GM23338 (cell line): Measurements from ENCODE around the gene MXRA8. TPM values are rescaled to one million over a fixed set of nuclear protein-coding genes. Genes with fewer than 3 reads are reported as not detected.

Experiments
- ATAC-seq: fragments of 200-7000 bp; cut with Tn5 transposase; 3 replicates; pipeline ENCODE4 v1.9.1; 2020
- DNase-seq: peaks from one replicate; pipeline ENCODE4 v3.0.0-alpha.2; 2015; ENCODE audit warnings: low spot score
- H2AFZ ChIP-seq: fragments of 200-600 bp; sonication (generic); 2 replicates; pipeline ENCODE4 v1.8.0; 2016; ENCODE audit warnings: antibody characterized with exemption, mild to moderate bottlenecking, moderate library complexity
- H3F3A ChIP-seq: fragments of 200-600 bp; sonication (generic); replicated peaks from 2 replicates; pipeline ENCODE4 v1.8.0; 2017; ENCODE audit warnings: antibody characterized with exemption, mixed run types, low read depth
- H3K27ac ChIP-seq: fragments of 200-600 bp; sonication (generic); 2 replicates; pipeline ENCODE4 v1.6.1; 2016; ENCODE audit warnings: low read depth
- H3K27me3 ChIP-seq: fragments of 200-600 bp; sonication (generic); 2 replicates; pipeline ENCODE4 v1.8.0; 2016; ENCODE audit warnings: mild to moderate bottlenecking, mixed run types, moderate library complexity; ENCODE audit not compliant: insufficient read depth
- H3K36me3 ChIP-seq: fragments of 200-600 bp; sonication (generic); 2 replicates; pipeline ENCODE4 v1.8.0; 2016; ENCODE audit warnings: mild to moderate bottlenecking; ENCODE audit not compliant: insufficient read depth
- H3K4me1 ChIP-seq: fragments of 200-600 bp; sonication (generic); 2 replicates; pipeline ENCODE4 v1.8.0; 2016; ENCODE audit warnings: mild to moderate bottlenecking, moderate library complexity; ENCODE audit not compliant: insufficient read depth
- H3K4me2 ChIP-seq: fragments of 200-600 bp; sonication (generic); 2 replicates; pipeline ENCODE4 v1.7.1; 2017; ENCODE audit warnings: mixed run types
- H3K4me3 ChIP-seq: fragments of 200-600 bp; sonication (generic); 2 replicates; pipeline ENCODE4 v1.6.1; 2016; ENCODE audit warnings: mixed run types
- H3K79me2 ChIP-seq: fragments of 200-600 bp; sonication (generic); replicated peaks from 2 replicates; pipeline ENCODE4 v1.8.0; 2017; ENCODE audit warnings: mild to moderate bottlenecking; ENCODE audit not compliant: insufficient read depth
- H3K9me2 ChIP-seq: fragments of 200-600 bp; sonication (generic); 2 replicates; pipeline ENCODE4 v1.8.0; 2017; ENCODE audit not compliant: insufficient read depth
- H4K20me1 ChIP-seq: fragments of 200-600 bp; sonication (generic); replicated peaks from 2 replicates; pipeline ENCODE4 v1.8.0; 2017; ENCODE audit warnings: mild to moderate bottlenecking; ENCODE audit not compliant: insufficient read depth
- H3K27ac Mint-ChIP-seq: 2 replicates; pipeline ENCODE4 v1.8.0; 2020; ENCODE audit warnings: inconsistent platforms, mild to moderate bottlenecking, moderate library complexity, mixed read lengths
- H3K27me3 Mint-ChIP-seq: 3 replicates; pipeline ENCODE4 v1.8.0; 2022; ENCODE audit warnings: low read depth, mild to moderate bottlenecking, moderate library complexity, mixed read lengths, inconsistent platforms; ENCODE audit not compliant: insufficient read depth, poor library complexity
- H3K36me3 Mint-ChIP-seq: 3 replicates; pipeline ENCODE4 v1.8.0; 2021; ENCODE audit warnings: low read depth, mild to moderate bottlenecking, inconsistent platforms, moderate library complexity, mixed read lengths
- H3K4me1 Mint-ChIP-seq: 3 replicates; pipeline ENCODE4 v1.8.0; 2020; ENCODE audit warnings: mild to moderate bottlenecking, inconsistent platforms, mixed read lengths
- H3K4me3 Mint-ChIP-seq: 3 replicates; pipeline ENCODE4 v1.8.0; 2021; ENCODE audit warnings: moderate library complexity, mild to moderate bottlenecking, inconsistent platforms, mixed read lengths
- H3K9me3 Mint-ChIP-seq: 3 replicates; pipeline ENCODE4 v1.8.0; 2020; ENCODE audit warnings: moderate library complexity, mild to moderate bottlenecking, inconsistent platforms, mixed read lengths
- CREB1 ChIP-seq: fragments of 250-450 bp; sonication (Bioruptor Pico); IDR thresholded peaks from 2 replicates; pipeline ENCODE4 v1.5.0; 2020; ENCODE audit warnings: low read depth, mild to moderate bottlenecking, moderate library complexity
- CTCF ChIP-seq, 2 experiments: fragments of 200-600 bp in 1 of 2; sonication (generic) in 1 of 2; conservative IDR thresholded peaks; 2 replicates each; pipeline versions ENCODE4 v1.5.1 to v1.6.1; 2016 to 2017; ENCODE audit warnings: antibody characterized with exemption in 2 of 2, low read depth in 2 of 2, mild to moderate bottlenecking in 2 of 2, moderate library complexity in 1 of 2
- EZH2 ChIP-seq: fragments of 200-600 bp; sonication (generic); IDR thresholded peaks from one replicate; pipeline ENCODE4 v1.8.0; 2017; ENCODE audit warnings: antibody characterized with exemption, mild to moderate bottlenecking, low read depth; ENCODE audit not compliant: unreplicated experiment
- EZH2phosphoT487 ChIP-seq: fragments of 200-600 bp; sonication (generic); IDR thresholded peaks from one replicate; pipeline ENCODE4 v1.8.1; 2018; ENCODE audit warnings: antibody characterized with exemption; ENCODE audit not compliant: unreplicated experiment
- JUNB ChIP-seq: IDR thresholded peaks from one replicate; pipeline ENCODE4 v1.6.1; 2016; ENCODE audit warnings: antibody characterized with exemption; ENCODE audit not compliant: unreplicated experiment
- NANOG ChIP-seq: IDR thresholded peaks from 2 replicates; pipeline ENCODE4 v1.6.1; 2016; ENCODE audit warnings: antibody characterized with exemption, borderline replicate concordance
- POLR2AphosphoS5 ChIP-seq: IDR thresholded peaks from 2 replicates; pipeline ENCODE4 v1.6.1; 2016; ENCODE audit warnings: antibody characterized with exemption, low read depth
- STAT1 ChIP-seq: IDR thresholded peaks from one replicate; pipeline ENCODE4 v1.6.1; 2016; ENCODE audit warnings: antibody characterized with exemption; ENCODE audit not compliant: unreplicated experiment
- ZNF114 ChIP-seq: fragments of 250-450 bp; sonication (Bioruptor Pico); IDR thresholded peaks from 2 replicates; pipeline ENCODE4 v1.5.0; 2020; ENCODE audit warnings: mild to moderate bottlenecking, moderate library complexity
- ZNF331 ChIP-seq: fragments of 250-450 bp; sonication (Bioruptor Pico); IDR thresholded peaks from 2 replicates; pipeline ENCODE4 v1.5.0; 2020; ENCODE audit warnings: low read depth, mild to moderate bottlenecking, moderate library complexity
- ZNF462 ChIP-seq: fragments of 250-450 bp; sonication (Bioruptor Pico); IDR thresholded peaks from 2 replicates; pipeline ENCODE4 v1.5.0; 2020; ENCODE audit warnings: mild to moderate bottlenecking, moderate library complexity
- polyA plus RNA-seq: library from polyadenylated mRNA; unstranded; fragments of >200 nt; fragmentation: Nextera tagmentation; extraction: Ambion mirVana; gene quantifications from 2 replicates; pipeline ENCODE4 v1.2.1, GENCODE V29; 2016
- total RNA-seq: library from RNA; depleted of rRNA; stranded (reverse); fragments of >200 nt; shearing (Covaris generic); gene quantifications from 2 replicates; pipeline ENCODE4 v1.2.3, GENCODE V29; 2014
- TF ChIP-seq, protein P1 (sequence below): IDR thresholded peaks from 2 replicates; pipeline ENCODE4 v1.6.1; 2016; ENCODE audit warnings: antibody characterized with exemption
- TF ChIP-seq, protein P2 (sequence below): IDR thresholded peaks from one replicate; pipeline ENCODE4 v1.6.1; 2018; ENCODE audit warnings: antibody characterized with exemption; ENCODE audit not compliant: unreplicated experiment

Gene MXRA8
- total and polyA plus RNA-seq, 2 experiments from 2014 or later = 9.1 to 17.2 TPM

DNA sequence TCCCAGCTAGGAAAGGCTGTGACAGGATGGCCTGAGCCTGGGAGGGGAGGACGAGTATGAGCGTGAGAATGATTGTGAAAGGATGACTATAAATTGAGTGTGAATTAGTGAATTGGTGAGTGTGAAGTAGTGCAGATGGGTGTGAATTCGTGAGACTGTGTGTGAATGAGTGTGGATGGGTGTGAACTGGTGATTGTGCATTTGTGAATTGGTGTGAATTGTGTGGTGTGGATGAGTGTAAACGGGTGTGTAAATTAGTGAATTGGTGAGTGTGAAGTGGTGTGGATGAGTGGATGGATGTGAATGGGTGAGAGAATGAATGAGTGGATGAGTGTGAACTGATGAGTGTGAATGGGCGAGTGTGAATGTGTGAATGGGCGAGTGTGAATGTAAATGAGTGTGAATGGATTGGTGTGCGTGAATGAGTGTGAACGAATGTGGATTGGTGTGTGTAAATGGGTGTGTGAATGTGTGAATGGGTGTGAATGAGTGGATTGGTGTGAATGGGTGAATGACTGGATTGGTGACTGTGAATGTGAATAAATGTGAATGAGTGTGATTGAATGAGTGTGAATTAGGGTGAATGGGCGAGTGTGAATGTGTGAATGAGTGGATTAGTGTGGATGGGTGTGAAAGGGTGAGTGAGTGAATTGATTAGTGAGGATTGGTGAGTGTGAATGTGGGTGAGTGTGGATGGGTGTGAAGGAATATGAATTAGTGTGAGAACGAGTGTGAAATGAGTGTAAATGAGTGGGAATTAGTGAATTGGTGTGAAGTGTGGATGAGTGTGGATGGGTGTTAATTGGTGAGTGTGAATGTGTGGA, 7.7 kb upstream of the MXRA8 start:
- Histone ChIP-seq H3K9me2 (no peaks in the 10 kb centered on the region), H3K4me1 (peaks cover 8% of the 10 kb centered on the region; the same call in 1 of the 2 replicates), H3K36me3 (no peaks in the 10 kb centered on the region), H3K27me3 (no peaks in the 10 kb centered on the region), H3K4me3 (no peak overlapping the region), H3K27ac (no peak overlapping the region), H3K4me2 (no peak overlapping the region), H2AFZ (no peak overlapping the region), H4K20me1 (no peaks in the 10 kb centered on the region), H3F3A (peaks cover 20% of the 10 kb centered on the region; the same call in 1 of the 2 replicates), H3K79me2 (no peaks in the 10 kb centered on the region)
- Mint-ChIP-seq H3K27me3 (peaks cover 8% of the 10 kb centered on the region), H3K9me3 (no peaks in the 10 kb centered on the region; the same call in 2 of the 3 replicates), H3K4me3 (no peak overlapping the region), H3K4me1 (peaks cover 6% of the 10 kb centered on the region; the same call in 2 of the 3 replicates), H3K27ac (no peak overlapping the region), H3K36me3 (no peaks in the 10 kb centered on the region)
- no peak for TF ChIP-seq JUNB
- TF ChIP-seq, protein P1, sequence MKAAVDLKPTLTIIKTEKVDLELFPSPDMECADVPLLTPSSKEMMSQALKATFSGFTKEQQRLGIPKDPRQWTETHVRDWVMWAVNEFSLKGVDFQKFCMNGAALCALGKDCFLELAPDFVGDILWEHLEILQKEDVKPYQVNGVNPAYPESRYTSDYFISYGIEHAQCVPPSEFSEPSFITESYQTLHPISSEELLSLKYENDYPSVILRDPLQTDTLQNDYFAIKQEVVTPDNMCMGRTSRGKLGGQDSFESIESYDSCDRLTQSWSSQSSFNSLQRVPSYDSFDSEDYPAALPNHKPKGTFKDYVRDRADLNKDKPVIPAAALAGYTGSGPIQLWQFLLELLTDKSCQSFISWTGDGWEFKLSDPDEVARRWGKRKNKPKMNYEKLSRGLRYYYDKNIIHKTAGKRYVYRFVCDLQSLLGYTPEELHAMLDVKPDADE = no peak
- TF ChIP-seq, protein P2, sequence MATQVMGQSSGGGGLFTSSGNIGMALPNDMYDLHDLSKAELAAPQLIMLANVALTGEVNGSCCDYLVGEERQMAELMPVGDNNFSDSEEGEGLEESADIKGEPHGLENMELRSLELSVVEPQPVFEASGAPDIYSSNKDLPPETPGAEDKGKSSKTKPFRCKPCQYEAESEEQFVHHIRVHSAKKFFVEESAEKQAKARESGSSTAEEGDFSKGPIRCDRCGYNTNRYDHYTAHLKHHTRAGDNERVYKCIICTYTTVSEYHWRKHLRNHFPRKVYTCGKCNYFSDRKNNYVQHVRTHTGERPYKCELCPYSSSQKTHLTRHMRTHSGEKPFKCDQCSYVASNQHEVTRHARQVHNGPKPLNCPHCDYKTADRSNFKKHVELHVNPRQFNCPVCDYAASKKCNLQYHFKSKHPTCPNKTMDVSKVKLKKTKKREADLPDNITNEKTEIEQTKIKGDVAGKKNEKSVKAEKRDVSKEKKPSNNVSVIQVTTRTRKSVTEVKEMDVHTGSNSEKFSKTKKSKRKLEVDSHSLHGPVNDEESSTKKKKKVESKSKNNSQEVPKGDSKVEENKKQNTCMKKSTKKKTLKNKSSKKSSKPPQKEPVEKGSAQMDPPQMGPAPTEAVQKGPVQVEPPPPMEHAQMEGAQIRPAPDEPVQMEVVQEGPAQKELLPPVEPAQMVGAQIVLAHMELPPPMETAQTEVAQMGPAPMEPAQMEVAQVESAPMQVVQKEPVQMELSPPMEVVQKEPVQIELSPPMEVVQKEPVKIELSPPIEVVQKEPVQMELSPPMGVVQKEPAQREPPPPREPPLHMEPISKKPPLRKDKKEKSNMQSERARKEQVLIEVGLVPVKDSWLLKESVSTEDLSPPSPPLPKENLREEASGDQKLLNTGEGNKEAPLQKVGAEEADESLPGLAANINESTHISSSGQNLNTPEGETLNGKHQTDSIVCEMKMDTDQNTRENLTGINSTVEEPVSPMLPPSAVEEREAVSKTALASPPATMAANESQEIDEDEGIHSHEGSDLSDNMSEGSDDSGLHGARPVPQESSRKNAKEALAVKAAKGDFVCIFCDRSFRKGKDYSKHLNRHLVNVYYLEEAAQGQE = no peak
- no peak for TF ChIP-seq CTCF (conservative IDR thresholded peaks at IDR 0.05; ENCODE audit: low read depth in 2 of 2)
- no peak for TF ChIP-seq CREB1
- no peak for TF ChIP-seq STAT1
- no peak for TF ChIP-seq ZNF114 (CRISPR knock-in tag)
- no peak for TF ChIP-seq ZNF331 (CRISPR knock-in tag)
- TF ChIP-seq EZH2 = no peak
- TF ChIP-seq EZH2phosphoT487 = no peak
- no peak for TF ChIP-seq NANOG
- no peak for TF ChIP-seq ZNF462 (CRISPR knock-in tag)
- TF ChIP-seq POLR2AphosphoS5 = no peak
- DNase-seq (no peak), ATAC-seq (no peak)
